ENCODE data around the gene DAPP1. TPM values are rescaled to one million over a fixed set of nuclear protein-coding genes. Genes with fewer than 3 reads are reported as not detected.

Gene DAPP1
- total RNA-seq, 1 experiment from 2014 or later: not detected

DNA sequence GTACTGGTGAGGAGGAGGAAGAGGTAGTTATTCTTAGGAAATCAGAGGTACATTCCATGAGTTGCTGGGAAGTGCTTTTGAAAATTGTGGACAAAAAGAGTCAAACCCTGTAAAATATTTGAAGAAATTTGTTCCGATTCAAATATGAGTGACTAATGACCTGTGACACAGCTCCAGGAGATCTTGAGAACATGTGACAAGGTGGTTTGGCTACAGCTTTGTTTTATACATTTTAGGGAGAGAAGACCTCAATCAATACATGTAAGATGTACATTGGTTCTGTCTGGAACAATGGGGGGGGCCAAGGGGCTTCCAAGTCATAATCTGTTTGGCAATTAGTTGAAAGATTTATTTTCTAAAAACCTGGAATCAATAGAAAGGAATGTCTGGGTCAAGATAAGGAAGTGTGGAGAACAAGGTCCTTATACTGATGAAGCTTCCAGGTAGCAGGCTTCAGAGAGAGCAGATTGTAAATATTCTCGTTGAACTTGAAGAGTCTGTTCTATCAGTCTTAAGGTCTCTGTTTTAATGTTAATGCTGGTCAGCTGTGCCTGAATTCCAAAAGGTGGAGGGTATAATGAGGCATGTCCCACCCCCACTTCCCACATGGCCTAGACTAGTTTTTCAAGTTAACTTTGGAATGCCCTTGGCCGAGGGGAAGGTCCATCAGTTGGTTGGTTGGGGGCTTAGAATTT is 15.5 kb upstream of the DAPP1 start:
- no peaks in the 10 kb centered on the region for H3K36me3 ChIP-seq (ENCODE audit: control insufficient read depth, insufficient read depth, low read length)
- no peaks in the 10 kb centered on the region for H3K9me3 ChIP-seq
- no peak overlapping the region for H3K4me3 ChIP-seq (ENCODE audit: low read depth, low read length)
- Mint-ChIP-seq H3K27me3 (ENCODE audit: insufficient read depth, unreplicated experiment) (peaks cover 3% of the 10 kb centered on the region), H3K4me1 (ENCODE audit: low read depth, unreplicated experiment) (no peaks in the 10 kb centered on the region), H3K9me3 (ENCODE audit: unreplicated experiment) (no peaks in the 10 kb centered on the region), H3K36me3 (ENCODE audit: insufficient read depth, unreplicated experiment) (no peaks in the 10 kb centered on the region), H3K27ac (ENCODE audit: unreplicated experiment) (no peak overlapping the region), H3K4me3 (ENCODE audit: unreplicated experiment) (no peak overlapping the region)
- POLR2A ChIA-PET: no interaction called here
- no peaks in the 10 kb centered on the region; the same call in 1 of the 2 replicates for H3K27me3 ChIP-seq (replicated peaks; ENCODE audit: control insufficient read depth, insufficient read depth, low read length)
- CTCF ChIA-PET: no interaction called here
- intact Hi-C loops (cut with micrococcal nuclease; ENCODE audit: unreplicated experiment): no loop called here
- no peaks in the 10 kb centered on the region for H3K4me1 ChIP-seq
- TF ChIP-seq, protein P1, sequence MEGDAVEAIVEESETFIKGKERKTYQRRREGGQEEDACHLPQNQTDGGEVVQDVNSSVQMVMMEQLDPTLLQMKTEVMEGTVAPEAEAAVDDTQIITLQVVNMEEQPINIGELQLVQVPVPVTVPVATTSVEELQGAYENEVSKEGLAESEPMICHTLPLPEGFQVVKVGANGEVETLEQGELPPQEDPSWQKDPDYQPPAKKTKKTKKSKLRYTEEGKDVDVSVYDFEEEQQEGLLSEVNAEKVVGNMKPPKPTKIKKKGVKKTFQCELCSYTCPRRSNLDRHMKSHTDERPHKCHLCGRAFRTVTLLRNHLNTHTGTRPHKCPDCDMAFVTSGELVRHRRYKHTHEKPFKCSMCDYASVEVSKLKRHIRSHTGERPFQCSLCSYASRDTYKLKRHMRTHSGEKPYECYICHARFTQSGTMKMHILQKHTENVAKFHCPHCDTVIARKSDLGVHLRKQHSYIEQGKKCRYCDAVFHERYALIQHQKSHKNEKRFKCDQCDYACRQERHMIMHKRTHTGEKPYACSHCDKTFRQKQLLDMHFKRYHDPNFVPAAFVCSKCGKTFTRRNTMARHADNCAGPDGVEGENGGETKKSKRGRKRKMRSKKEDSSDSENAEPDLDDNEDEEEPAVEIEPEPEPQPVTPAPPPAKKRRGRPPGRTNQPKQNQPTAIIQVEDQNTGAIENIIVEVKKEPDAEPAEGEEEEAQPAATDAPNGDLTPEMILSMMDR (IDR thresholded peaks at IDR 0.05; ENCODE audit: insufficient read depth in 1 of 2, low read depth in 1 of 2, low read length in 1 of 2, severe bottlenecking in 1 of 2, unreplicated experiment in 1 of 2): no peak
- BruUV-seq (replicated peaks): no TSS peak
- DNase-seq: no peak

DNA sequence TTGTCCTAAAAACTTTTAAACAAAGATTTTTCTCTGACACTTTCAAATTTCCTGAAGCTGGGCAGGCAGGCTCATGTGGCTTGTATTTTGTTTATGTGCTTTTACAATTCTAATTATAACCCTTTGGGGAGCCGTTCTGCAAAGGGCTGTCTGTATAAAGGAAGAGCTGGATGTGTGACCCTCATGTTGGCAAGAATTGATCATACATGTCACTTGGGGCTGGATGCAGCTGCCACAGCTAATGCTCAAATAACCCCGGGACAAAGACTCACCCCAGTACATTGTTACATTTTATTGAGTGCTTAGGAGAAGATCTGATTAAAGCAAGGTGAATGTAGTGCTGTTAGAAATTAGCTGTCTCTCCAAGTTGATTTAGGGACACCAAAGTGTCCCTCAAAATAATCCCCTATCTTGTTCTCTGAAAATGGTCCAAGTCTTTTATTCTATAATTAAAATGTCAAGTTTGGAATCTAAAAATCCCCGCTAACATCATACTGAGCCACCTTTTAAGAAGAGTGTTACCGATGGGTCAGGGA is 13.0 kb upstream of the DAPP1 start:
- no TSS peak for BruUV-seq (replicated peaks)
- Mint-ChIP-seq H3K36me3 (ENCODE audit: insufficient read depth, unreplicated experiment) (no peaks in the 10 kb centered on the region), H3K27ac (ENCODE audit: unreplicated experiment) (no peak overlapping the region), H3K9me3 (ENCODE audit: unreplicated experiment) (no peaks in the 10 kb centered on the region), H3K27me3 (ENCODE audit: insufficient read depth, unreplicated experiment) (peaks cover 6% of the 10 kb centered on the region), H3K4me1 (ENCODE audit: low read depth, unreplicated experiment) (no peaks in the 10 kb centered on the region), H3K4me3 (ENCODE audit: unreplicated experiment) (no peak overlapping the region)
- no peaks in the 10 kb centered on the region; the same call in 1 of the 2 replicates for H3K27me3 ChIP-seq (replicated peaks; ENCODE audit: control insufficient read depth, insufficient read depth, low read length)
- ChIA-PET CTCF (no interaction called here), POLR2A (no interaction called here)
- TF ChIP-seq, protein P1 (IDR thresholded peaks at IDR 0.05; ENCODE audit: insufficient read depth in 1 of 2, low read depth in 1 of 2, low read length in 1 of 2, severe bottlenecking in 1 of 2, unreplicated experiment in 1 of 2): no peak
- DNase-seq: no peak
- no peaks in the 10 kb centered on the region for H3K4me1 ChIP-seq
- no peaks in the 10 kb centered on the region for H3K9me3 ChIP-seq
- no peak overlapping the region for H3K4me3 ChIP-seq (ENCODE audit: low read depth, low read length)
- intact Hi-C loops (cut with micrococcal nuclease; ENCODE audit: unreplicated experiment): no loop called here
- no peaks in the 10 kb centered on the region for H3K36me3 ChIP-seq (ENCODE audit: control insufficient read depth, insufficient read depth, low read length)

DNA sequence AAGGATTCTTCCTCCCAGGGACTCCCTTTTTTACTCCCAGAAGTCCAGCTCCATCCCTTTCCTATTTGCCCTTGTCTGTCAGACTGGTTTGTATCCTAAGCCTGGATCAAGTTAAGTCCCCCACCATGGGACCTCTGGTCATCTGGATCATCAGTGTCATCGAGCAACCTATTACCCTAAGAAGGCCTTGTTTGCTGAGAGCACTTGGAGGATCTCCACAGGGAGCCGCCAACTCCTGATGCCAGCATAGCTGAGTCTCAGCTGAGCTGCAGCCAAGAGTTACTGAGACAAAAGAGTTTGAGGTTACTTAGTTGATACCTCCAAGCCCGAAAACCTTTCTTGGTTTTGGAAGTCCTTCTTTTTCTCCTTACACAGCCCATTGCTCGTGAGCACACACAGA is 10.1 kb upstream of the DAPP1 start:
- no peak overlapping the region for H3K4me3 Mint-ChIP-seq (ENCODE audit: unreplicated experiment)
- peaks cover 3% of the 10 kb centered on the region for H3K27me3 Mint-ChIP-seq (ENCODE audit: insufficient read depth, unreplicated experiment)
- no peak overlapping the region for H3K27ac Mint-ChIP-seq (ENCODE audit: unreplicated experiment)
- H3K4me3 ChIP-seq (ENCODE audit: low read depth, low read length): no peak overlapping the region
- H3K27me3 ChIP-seq (replicated peaks; ENCODE audit: control insufficient read depth, insufficient read depth, low read length): no peaks in the 10 kb centered on the region; the same call in 1 of the 2 replicates
- no peaks in the 10 kb centered on the region for H3K9me3 Mint-ChIP-seq (ENCODE audit: unreplicated experiment)
- intact Hi-C loops (cut with micrococcal nuclease; ENCODE audit: unreplicated experiment): no loop called here
- H3K4me1 Mint-ChIP-seq (ENCODE audit: low read depth, unreplicated experiment): no peaks in the 10 kb centered on the region
- no peaks in the 10 kb centered on the region for H3K36me3 Mint-ChIP-seq (ENCODE audit: insufficient read depth, unreplicated experiment)
- H3K36me3 ChIP-seq (ENCODE audit: control insufficient read depth, insufficient read depth, low read length): no peaks in the 10 kb centered on the region
- no peaks in the 10 kb centered on the region for H3K9me3 ChIP-seq
- TF ChIP-seq, protein P1 (IDR thresholded peaks at IDR 0.05; ENCODE audit: insufficient read depth in 1 of 2, low read depth in 1 of 2, low read length in 1 of 2, severe bottlenecking in 1 of 2, unreplicated experiment in 1 of 2): no peak
- CTCF ChIA-PET: no interaction called here
- BruUV-seq (replicated peaks): no TSS peak
- no peaks in the 10 kb centered on the region for H3K4me1 ChIP-seq
- no peak for DNase-seq
- POLR2A ChIA-PET: no interaction called here

All from Caco-2 (cell line).